Stimulated activated naive B cell treated with anti-CD40 and anti-IgM and Interleukin-4, amounts not matched to agents 10 μg/mL and 1 μg/mL and 100 μg/mL, for 72 hours (primary cell): Measurements from ENCODE around the gene FGF22.
"Not testable (repeated sequence)": the region's sequence is repeated elsewhere in the genome, so short reads cannot be mapped to it uniquely, and the experiment has no call there.

ENCODE experiments used
- ATAC-seq, 2 donors: fragments of 150-1000 bp; cut with Tn5 transposase; replicated peaks; 2 replicates each; pipeline ENCODE4 v1.10.0; 2021; ENCODE audit warnings: moderate library complexity in 1 of 2
- DNase-seq: peaks from one replicate; pipeline ENCODE4 v3.0.0; 2021
- H3K27ac Mint-ChIP-seq: one replicate; pipeline ENCODE4 v1.8.0; 2022; ENCODE audit warnings: mild to moderate bottlenecking, mixed read lengths
- H3K27me3 Mint-ChIP-seq, 2 donors: one replicate each; pipeline ENCODE4 v1.8.0; 2022; ENCODE audit warnings: mixed read lengths in 2 of 2
- H3K36me3 Mint-ChIP-seq, 2 donors: one replicate each; pipeline ENCODE4 v1.8.0; 2022; ENCODE audit warnings: mixed read lengths in 2 of 2, mild to moderate bottlenecking in 1 of 2
- H3K4me1 Mint-ChIP-seq, 2 donors: one replicate each; pipeline ENCODE4 v1.8.0; 2022; ENCODE audit warnings: mixed read lengths in 2 of 2, mild to moderate bottlenecking in 1 of 2
- H3K4me3 Mint-ChIP-seq, 2 donors: one replicate each; pipeline ENCODE4 v1.8.0; 2022; ENCODE audit warnings: mild to moderate bottlenecking in 2 of 2, mixed read lengths in 2 of 2, moderate library complexity in 1 of 2
- H3K9me3 Mint-ChIP-seq, 2 donors: one replicate each; pipeline ENCODE4 v1.8.0; 2022; ENCODE audit warnings: mixed read lengths in 2 of 2, mild to moderate bottlenecking in 1 of 2

FGF22 gene

GRCh38 chr19:612941-613340, 26.7 kb upstream of the FGF22 start:
- no peak for ATAC-seq
- Mint-ChIP-seq H3K27ac (no peak overlapping the region), H3K4me1 (peaks cover 12 to 16% of the 10 kb centered on the region in 2 donors)

GRCh38 chr19:613732-614567, 25.7 kb upstream of the FGF22 start:
- Mint-ChIP-seq H3K4me1 (peaks cover 12 to 16% of the 10 kb centered on the region in 2 donors), H3K9me3 (no peaks in the 10 kb centered on the region), H3K4me3 (no peak overlapping the region), H3K36me3 (peaks cover 21 to 42% of the 10 kb centered on the region in 2 donors), H3K27ac (no peak overlapping the region), H3K27me3 (peaks cover 0 to 5% of the 10 kb centered on the region in 2 donors)
- DNase-seq (no peak), ATAC-seq (no peak)

More at GRCh38 chr19:612941-613340, 26.7 kb upstream of the FGF22 start:
- H3K36me3 Mint-ChIP-seq: peaks cover 13 to 32% of the 10 kb centered on the region in 2 donors
- H3K9me3 Mint-ChIP-seq: no peaks in the 10 kb centered on the region
- no peak for DNase-seq
- H3K4me3 Mint-ChIP-seq: no peak overlapping the region
- peaks cover 0 to 3% of the 10 kb centered on the region in 2 donors for H3K27me3 Mint-ChIP-seq

GRCh38 chr19:615619-616018, 24.1 kb upstream of the FGF22 start:
- Mint-ChIP-seq H3K4me1 (peaks cover 11 to 14% of the 10 kb centered on the region in 2 donors), H3K36me3 (peaks cover 35 to 54% of the 10 kb centered on the region in 2 donors), H3K27ac (no peak overlapping the region), H3K27me3 (peaks cover 0 to 6% of the 10 kb centered on the region in 2 donors), H3K4me3 (peak overlapping the region in 1 of 2 donors; percentile 25), H3K9me3 (no peaks in the 10 kb centered on the region)
- DNase-seq: no peak
- ATAC-seq: peak; percentile 19 to 20

GRCh38 chr19:616062-616700, 23.5 kb upstream of the FGF22 start:
- Mint-ChIP-seq H3K27me3 (peaks cover 0 to 6% of the 10 kb centered on the region in 2 donors), H3K4me1 (peaks cover 6 to 11% of the 10 kb centered on the region in 2 donors), H3K4me3 (no peak overlapping the region), H3K36me3 (peaks cover 35 to 54% of the 10 kb centered on the region in 2 donors), H3K9me3 (no peaks in the 10 kb centered on the region), H3K27ac (no peak overlapping the region)
- DNase-seq (no peak), ATAC-seq (peak; percentile 5)

- Mint-ChIP-seq H3K27ac (no peak overlapping the region), H3K9me3 (no peaks in the 10 kb centered on the region), H3K36me3 (peaks cover 35 to 57% of the 10 kb centered on the region in 2 donors), H3K4me1 (peaks cover 0 to 8% of the 10 kb centered on the region in 2 donors), H3K4me3 (no peak overlapping the region), H3K27me3 (peaks cover 0 to 6% of the 10 kb centered on the region in 2 donors)
- ATAC-seq: peak in 1 of 2 donors; percentile 33
- no peak for DNase-seq
Measured at GRCh38 chr19:616747-617526, 22.7 kb upstream of the FGF22 start.

- Mint-ChIP-seq H3K27me3 (peaks cover 0 to 6% of the 10 kb centered on the region in 2 donors), H3K4me3 (no peak overlapping the region), H3K9me3 (no peaks in the 10 kb centered on the region), H3K4me1 (peaks cover 0 to 8% of the 10 kb centered on the region in 2 donors), H3K36me3 (peaks cover 35 to 51% of the 10 kb centered on the region in 2 donors), H3K27ac (no peak overlapping the region)
- DNase-seq (no peak), ATAC-seq (no peak)
Measured at GRCh38 chr19:617551-618246, 22.0 kb upstream of the FGF22 start.

- H3K27ac Mint-ChIP-seq: no peak overlapping the region
Measured at GRCh38 chr19:618247-618619, 21.4 kb upstream of the FGF22 start.

GRCh38 chr19:618674-619285, 20.9 kb upstream of the FGF22 start:
- ATAC-seq: no peak
- Mint-ChIP-seq H3K27ac (peak overlapping the region; percentile 25), H3K27me3 (peaks cover 0 to 6% of the 10 kb centered on the region in 2 donors), H3K4me3 (no peak overlapping the region), H3K9me3 (no peaks in the 10 kb centered on the region), H3K4me1 (peaks cover 0 to 8% of the 10 kb centered on the region in 2 donors), H3K36me3 (peaks cover 33 to 52% of the 10 kb centered on the region in 2 donors)
- no peak for DNase-seq

More at GRCh38 chr19:618247-618619, 21.4 kb upstream of the FGF22 start:
- H3K27me3 Mint-ChIP-seq: peaks cover 0 to 6% of the 10 kb centered on the region in 2 donors
- ATAC-seq: no peak
- no peak for DNase-seq
- no peak overlapping the region for H3K4me3 Mint-ChIP-seq
- H3K9me3 Mint-ChIP-seq: no peaks in the 10 kb centered on the region
- H3K4me1 Mint-ChIP-seq: peaks cover 0 to 8% of the 10 kb centered on the region in 2 donors
- H3K36me3 Mint-ChIP-seq: peaks cover 34 to 47% of the 10 kb centered on the region in 2 donors

- Mint-ChIP-seq H3K9me3 (no peaks in the 10 kb centered on the region), H3K4me3 (no peak overlapping the region), H3K27ac (no peak overlapping the region), H3K27me3 (peaks cover 0 to 6% of the 10 kb centered on the region in 2 donors), H3K36me3 (peaks cover 31 to 52% of the 10 kb centered on the region in 2 donors), H3K4me1 (peaks cover 0 to 5% of the 10 kb centered on the region in 2 donors)
- no peak for DNase-seq
- no peak for ATAC-seq
Measured at GRCh38 chr19:619286-620002, 20.2 kb upstream of the FGF22 start.

- Mint-ChIP-seq H3K36me3 (peaks cover 31 to 50% of the 10 kb centered on the region in 2 donors), H3K27ac (no peak overlapping the region), H3K27me3 (peaks cover 0 to 6% of the 10 kb centered on the region in 2 donors), H3K4me1 (peaks cover 0 to 4% of the 10 kb centered on the region in 2 donors), H3K4me3 (no peak overlapping the region), H3K9me3 (no peaks in the 10 kb centered on the region)
- DNase-seq: no peak
- ATAC-seq: no peak
Measured at GRCh38 chr19:620166-620862, 19.4 kb upstream of the FGF22 start.

GRCh38 chr19:621191-621590, 18.5 kb upstream of the FGF22 start:
- not testable (repeated sequence) for ATAC-seq, H3K27ac Mint-ChIP-seq
- H3K36me3 Mint-ChIP-seq: peaks cover 34 to 52% of the 10 kb centered on the region in 2 donors

GRCh38 chr19:621819-622218, 17.9 kb upstream of the FGF22 start:
- Mint-ChIP-seq H3K9me3 (no peaks in the 10 kb centered on the region), H3K4me1 (peaks cover 0 to 1% of the 10 kb centered on the region in 2 donors), H3K36me3 (peaks cover 33 to 53% of the 10 kb centered on the region in 2 donors), H3K4me3 (no peak overlapping the region), H3K27me3 (peaks cover 0 to 3% of the 10 kb centered on the region in 2 donors), H3K27ac (no peak overlapping the region)
- ATAC-seq: no peak
- no peak for DNase-seq

More at GRCh38 chr19:621191-621590, 18.5 kb upstream of the FGF22 start:
- not testable (repeated sequence) for H3K9me3 Mint-ChIP-seq, H3K27me3 Mint-ChIP-seq, DNase-seq, H3K4me3 Mint-ChIP-seq, H3K4me1 Mint-ChIP-seq
